ENCODE data around the gene NRN1L. TPM values are rescaled to one million over a fixed set of nuclear protein-coding genes. Genes with fewer than 3 reads are reported as not detected.

The NRN1L gene
- total RNA-seq, 4 donors from 2014 or later, result 2.1 TPM; not detected in 3

- no peaks in the 10 kb centered on the region for H3K36me3 ChIP-seq
- H3K4me3 ChIP-seq, result no peak overlapping the region
- H3K27me3 ChIP-seq, result no peaks in the 10 kb centered on the region
- peaks cover 0 to 3% of the 10 kb centered on the region in 2 donors for H3K4me1 ChIP-seq
- DNase-seq, result no peak
- no peaks in the 10 kb centered on the region for H3K9me3 ChIP-seq
- intact Hi-C loops (cut with DNase I; ENCODE audit: low total_unique reads), result loop anchor here (10.0 kb wide), 1 partner anchor 107 kb away; no protein-coding TSS in a partner anchor
- no peak overlapping the region for H3K27ac ChIP-seq
- TF ChIP-seq CTCF (IDR thresholded peaks at IDR 0.05) (no peak), POLR2A (IDR thresholded peaks at IDR 0.05) (no peak)
Observed at GRCh38 chr16:67922221-67922620, 37.5 kb downstream of the NRN1L start.

GRCh38 chr16:67922740-67923139 lies 38.1 kb downstream of the NRN1L start:
- DNase-seq, result no peak
- H3K9me3 ChIP-seq, result no peaks in the 10 kb centered on the region
- H3K4me3 ChIP-seq, result no peak overlapping the region
- peaks cover 0 to 3% of the 10 kb centered on the region in 2 donors for H3K4me1 ChIP-seq
- intact Hi-C loops (cut with DNase I; ENCODE audit: low total_unique reads), result loop anchor here (10.0 kb wide), 1 partner anchor 108 kb away; no protein-coding TSS in a partner anchor
- TF ChIP-seq CTCF (IDR thresholded peaks at IDR 0.05), result no peak
- no peak for TF ChIP-seq POLR2A (IDR thresholded peaks at IDR 0.05)
- H3K36me3 ChIP-seq, result no peaks in the 10 kb centered on the region
- H3K27ac ChIP-seq, result no peak overlapping the region
- H3K27me3 ChIP-seq, result no peaks in the 10 kb centered on the region

GRCh38 chr16:67923414-67924116 lies 38.9 kb downstream of the NRN1L start:
- TF ChIP-seq CTCF (IDR thresholded peaks at IDR 0.05) (no peak), POLR2A (IDR thresholded peaks at IDR 0.05) (no peak)
- Histone ChIP-seq H3K4me3 (no peak overlapping the region), H3K27ac (no peak overlapping the region), H3K9me3 (no peaks in the 10 kb centered on the region), H3K4me1 (peaks cover 0 to 3% of the 10 kb centered on the region in 2 donors), H3K27me3 (no peaks in the 10 kb centered on the region), H3K36me3 (no peaks in the 10 kb centered on the region)
- DNase-seq, result no peak
- intact Hi-C loops (cut with DNase I; ENCODE audit: low total_unique reads), result loop anchor here (10.0 kb wide), 1 partner anchor 109 kb away; no protein-coding TSS in a partner anchor

GRCh38 chr16:67924140-67924906 lies 39.6 kb downstream of the NRN1L start:
- no peaks in the 10 kb centered on the region for H3K9me3 ChIP-seq
- peaks cover 0 to 3% of the 10 kb centered on the region in 2 donors for H3K4me1 ChIP-seq
- TF ChIP-seq POLR2A (IDR thresholded peaks at IDR 0.05) (no peak), CTCF (IDR thresholded peaks at IDR 0.05) (no peak)
- intact Hi-C loops (cut with DNase I; ENCODE audit: low total_unique reads), result loop anchor here (10.0 kb wide), 1 partner anchor 110 kb away; no protein-coding TSS in a partner anchor
- no peaks in the 10 kb centered on the region for H3K27me3 ChIP-seq
- no peak overlapping the region for H3K27ac ChIP-seq
- H3K36me3 ChIP-seq, result no peaks in the 10 kb centered on the region
- DNase-seq, result no peak
- H3K4me3 ChIP-seq, result no peak overlapping the region
